GM03348 (cell line): ENCODE results near the gene UBE2J2.
A peak's percentile ranks its signal among the peaks of the same experiment; 100 is the strongest.

ENCODE experiments used
- DNase-seq: peaks from one replicate; pipeline ENCODE4 v3.0.0; 2012; ENCODE audit warnings: low spot score

The UBE2J2 gene

GRCh38 chr1:1239614-1240347 lies 33.9 kb downstream of the UBE2J2 start:
- no peak for DNase-seq

- DNase-seq, result no peak
Measured at GRCh38 chr1:1239227-1239613, 34.4 kb downstream of the UBE2J2 start.

GRCh38 chr1:1238702-1239178 lies 34.9 kb downstream of the UBE2J2 start:
- no peak for DNase-seq

DNA sequence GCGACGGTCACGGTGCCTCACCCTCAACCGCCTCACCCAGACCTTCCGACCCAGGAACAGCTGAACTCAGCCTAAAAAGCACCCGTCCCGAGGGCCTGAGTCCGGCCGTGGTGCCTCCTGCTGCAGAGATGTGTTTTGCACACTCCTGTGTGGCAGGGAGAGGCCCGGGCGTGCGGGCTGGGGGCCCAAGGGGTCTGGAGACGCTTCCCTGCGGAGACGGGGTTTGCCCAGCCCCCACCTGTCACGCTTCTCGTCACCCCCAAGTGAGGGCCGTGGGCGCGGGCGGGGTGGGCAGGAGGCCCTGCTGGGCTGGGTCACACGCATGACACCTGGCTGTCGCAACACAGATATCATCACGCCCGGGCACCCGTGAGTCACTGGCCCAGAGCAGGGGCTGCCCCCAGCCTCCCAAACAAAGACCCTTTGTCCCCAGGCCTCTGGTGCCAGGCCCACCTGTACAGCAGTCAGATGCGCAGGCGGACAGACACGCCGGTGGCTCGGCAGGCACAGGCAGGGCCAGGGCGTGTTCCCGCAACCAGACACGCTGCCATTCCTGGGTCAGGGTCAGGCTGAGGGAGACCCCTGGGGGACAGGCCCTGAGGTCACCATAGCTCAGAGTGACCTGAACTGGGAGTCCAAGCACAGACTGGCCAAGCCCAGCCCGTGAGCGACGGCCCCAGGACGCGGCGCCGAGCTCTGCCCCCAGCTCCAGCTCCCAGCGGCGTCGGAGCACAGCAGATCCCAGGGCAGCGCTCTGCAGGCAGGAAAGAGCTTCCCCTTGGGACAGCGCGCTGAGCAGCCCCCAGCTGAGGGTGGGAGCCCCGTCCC lies 35.6 kb downstream of the UBE2J2 start:
- no peak for DNase-seq

GRCh38 chr1:1236945-1237873 lies 36.4 kb downstream of the UBE2J2 start:
- DNase-seq, result no peak

DNA sequence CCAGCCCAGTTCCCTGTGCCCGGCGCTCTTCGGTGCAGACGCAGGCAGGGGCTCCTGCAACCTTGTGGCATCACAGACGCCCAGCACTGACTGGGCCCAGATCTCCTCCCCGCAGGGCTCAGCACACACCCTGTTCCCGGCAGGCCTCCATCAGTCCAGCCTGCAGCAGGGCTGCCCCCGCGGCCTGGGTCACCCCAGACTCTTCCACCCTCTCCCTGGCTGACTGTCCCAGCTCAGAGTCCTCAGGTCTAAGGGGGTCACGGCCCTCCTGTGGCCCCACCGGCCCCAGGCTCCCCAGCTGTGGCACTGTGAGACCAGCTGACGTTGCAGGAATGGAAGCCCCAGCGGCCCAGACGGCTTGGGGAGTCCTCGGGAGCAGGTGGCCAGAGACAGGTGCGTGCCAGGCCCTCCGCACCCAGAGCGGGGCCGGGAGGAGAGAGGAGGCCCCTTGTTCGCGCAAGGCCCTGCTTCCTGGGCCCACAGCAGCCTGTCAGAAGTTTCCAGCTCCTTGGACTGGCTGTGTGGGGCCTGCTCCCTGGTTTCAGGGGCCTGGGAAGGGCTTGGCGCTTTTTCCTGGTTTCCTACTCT lies 37.4 kb downstream of the UBE2J2 start:
- DNase-seq, result no peak

GRCh38 chr1:1235016-1235744 lies 38.5 kb downstream of the UBE2J2 start:
- no peak for DNase-seq

DNA sequence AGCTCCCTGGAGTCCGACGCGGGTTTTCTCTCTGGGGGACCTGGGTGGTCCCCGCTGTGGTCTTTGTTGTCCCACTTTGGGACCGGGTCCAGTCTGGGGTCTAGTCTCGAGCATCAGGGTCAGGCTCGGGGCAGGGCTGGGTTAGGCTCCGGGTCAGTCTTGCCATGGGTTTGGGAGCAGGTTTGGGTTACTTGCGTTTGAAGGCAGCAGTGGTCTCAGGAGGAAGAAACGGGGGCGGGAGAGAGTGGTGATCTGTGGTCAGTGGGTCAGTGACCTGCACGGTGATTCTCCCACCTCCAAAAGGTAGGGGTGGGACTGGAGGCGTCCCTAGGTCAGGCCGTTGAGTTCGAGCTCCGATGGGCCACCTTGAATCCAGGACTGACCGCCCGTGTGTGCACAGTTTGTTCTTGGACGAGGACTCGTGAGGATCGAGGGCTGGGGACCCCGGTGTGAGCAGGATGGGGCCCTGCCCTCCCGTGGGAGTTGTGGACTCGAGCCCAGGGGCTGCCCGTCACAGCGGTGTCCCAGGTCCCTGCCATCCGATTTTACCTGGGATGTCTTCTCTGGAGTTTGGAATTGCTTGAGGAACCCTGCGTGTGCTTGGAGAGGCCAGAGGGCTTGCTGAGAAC lies 39.4 kb downstream of the UBE2J2 start:
- DNase-seq, result no peak

- DNase-seq, result no peak
Measured at GRCh38 chr1:1233567-1233892, 40.1 kb downstream of the UBE2J2 start.

DNA sequence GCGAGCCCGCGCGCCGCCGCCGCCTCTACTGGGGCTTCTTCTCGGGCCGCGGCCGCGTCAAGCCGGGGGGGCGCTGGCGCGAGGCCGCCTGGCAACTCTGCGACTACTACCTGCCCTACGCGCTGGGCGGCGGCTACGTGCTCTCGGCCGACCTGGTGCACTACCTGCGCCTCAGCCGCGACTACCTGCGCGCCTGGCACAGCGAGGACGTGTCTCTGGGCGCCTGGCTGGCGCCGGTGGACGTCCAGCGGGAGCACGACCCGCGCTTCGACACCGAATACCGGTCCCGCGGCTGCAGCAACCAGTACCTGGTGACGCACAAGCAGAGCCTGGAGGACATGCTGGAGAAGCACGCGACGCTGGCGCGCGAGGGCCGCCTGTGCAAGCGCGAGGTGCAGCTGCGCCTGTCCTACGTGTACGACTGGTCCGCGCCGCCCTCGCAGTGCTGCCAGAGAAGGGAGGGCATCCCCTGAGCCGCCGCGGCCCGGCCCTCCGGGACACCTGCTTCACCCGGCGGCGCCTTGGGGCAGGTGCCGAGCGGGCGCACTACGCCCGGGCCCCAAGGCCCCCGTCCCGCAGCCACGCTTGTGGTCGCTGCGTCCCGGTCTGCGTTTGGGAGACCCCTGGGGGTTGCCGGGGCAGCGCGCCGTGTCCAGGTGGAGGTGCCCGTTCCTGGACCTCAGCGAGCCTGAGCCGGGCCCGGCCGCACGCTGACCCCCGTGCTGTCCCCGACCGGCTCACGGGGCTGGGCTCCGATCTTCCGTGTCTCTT lies 40.7 kb downstream of the UBE2J2 start:
- DNase-seq, result no peak

DNA sequence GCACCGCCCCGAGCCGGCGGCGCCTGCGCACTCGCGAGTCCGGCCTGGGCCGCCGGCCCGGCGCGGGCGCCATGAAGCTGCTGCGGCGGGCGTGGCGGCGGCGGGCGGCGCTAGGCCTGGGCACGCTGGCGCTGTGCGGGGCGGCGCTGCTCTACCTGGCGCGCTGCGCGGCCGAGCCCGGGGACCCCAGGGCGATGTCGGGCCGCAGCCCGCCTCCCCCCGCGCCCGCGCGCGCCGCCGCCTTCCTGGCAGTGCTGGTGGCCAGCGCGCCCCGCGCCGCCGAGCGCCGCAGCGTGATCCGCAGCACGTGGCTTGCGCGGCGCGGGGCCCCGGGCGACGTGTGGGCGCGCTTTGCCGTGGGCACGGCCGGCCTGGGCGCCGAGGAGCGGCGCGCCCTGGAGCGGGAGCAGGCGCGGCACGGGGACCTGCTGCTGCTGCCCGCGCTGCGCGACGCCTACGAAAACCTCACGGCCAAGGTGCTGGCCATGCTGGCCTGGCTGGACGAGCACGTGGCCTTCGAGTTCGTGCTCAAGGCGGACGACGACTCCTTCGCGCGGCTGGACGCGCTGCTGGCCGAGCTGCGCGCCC lies 41.4 kb downstream of the UBE2J2 start, which contains the start of gene B3GALT6:
Gene B3GALT6 (plus strand): TSS at position 30 of the 588 bp plus-strand sequence. CDS start 42 bp downstream, at position 72.
- no peak for DNase-seq

- DNase-seq, result peak; percentile 100
Measured at GRCh38 chr1:1231400-1232207, 42.0 kb downstream of the UBE2J2 start, which contains the start of gene SDF4. SDF4 (minus strand) TSS chr1:1232001; CDS start chr1:1228772, 3,229 bp downstream.

DNA sequence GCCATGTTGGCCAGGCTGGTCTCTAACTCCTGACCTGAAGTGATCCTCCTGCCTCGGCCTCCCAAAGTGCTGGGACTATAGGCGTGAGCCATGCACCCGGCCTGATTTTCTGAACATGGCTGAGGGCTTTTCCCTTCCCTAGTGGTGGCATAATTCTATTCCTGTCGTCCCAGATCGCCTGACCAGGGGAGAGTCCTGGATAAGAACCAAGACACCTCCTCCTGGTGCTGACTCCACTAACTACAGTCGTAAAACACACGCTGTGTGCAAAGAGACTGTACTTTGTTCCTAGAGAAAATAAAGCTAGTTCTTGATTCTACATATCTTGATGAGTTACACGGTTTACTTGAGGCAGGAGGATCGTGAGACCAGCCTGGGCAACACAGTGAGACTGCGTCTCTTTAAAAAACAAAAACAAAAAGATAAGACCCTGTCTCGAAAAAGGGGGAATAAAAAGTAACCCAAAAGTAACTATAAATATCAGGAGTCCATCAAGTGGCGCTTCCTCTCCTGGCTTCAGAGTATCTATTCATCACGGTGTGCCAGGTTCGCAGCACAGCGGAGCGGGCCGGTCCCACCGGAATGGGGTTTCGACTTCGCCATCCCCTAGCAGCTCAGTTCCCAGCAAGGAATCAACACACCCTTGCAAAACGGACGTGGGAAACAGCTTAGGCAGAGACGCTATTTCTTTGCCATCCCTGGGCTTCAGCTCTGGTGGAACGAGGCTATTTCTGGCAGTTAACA lies 42.8 kb downstream of the UBE2J2 start:
- peak; percentile 86 for DNase-seq

DNA sequence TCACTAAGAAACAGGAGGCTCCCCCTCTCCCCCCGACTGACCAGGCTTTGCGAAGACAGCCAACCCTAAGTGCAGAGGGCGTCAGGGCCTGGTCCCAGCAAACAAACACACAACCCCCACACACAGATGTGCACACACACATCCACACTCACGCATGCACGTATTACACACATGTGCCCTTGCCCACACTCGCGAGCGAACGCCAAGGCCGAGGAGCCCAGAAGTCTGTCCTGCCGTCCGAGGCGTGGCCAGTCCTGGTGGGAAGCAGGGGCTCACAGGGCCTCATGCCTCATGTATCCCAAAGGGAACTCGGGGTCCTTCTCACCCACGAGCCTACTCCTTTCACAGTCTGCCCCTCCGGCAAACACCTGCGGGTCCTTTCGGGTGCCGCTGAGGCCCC lies 43.9 kb downstream of the UBE2J2 start:
- no peak for DNase-seq

DNA sequence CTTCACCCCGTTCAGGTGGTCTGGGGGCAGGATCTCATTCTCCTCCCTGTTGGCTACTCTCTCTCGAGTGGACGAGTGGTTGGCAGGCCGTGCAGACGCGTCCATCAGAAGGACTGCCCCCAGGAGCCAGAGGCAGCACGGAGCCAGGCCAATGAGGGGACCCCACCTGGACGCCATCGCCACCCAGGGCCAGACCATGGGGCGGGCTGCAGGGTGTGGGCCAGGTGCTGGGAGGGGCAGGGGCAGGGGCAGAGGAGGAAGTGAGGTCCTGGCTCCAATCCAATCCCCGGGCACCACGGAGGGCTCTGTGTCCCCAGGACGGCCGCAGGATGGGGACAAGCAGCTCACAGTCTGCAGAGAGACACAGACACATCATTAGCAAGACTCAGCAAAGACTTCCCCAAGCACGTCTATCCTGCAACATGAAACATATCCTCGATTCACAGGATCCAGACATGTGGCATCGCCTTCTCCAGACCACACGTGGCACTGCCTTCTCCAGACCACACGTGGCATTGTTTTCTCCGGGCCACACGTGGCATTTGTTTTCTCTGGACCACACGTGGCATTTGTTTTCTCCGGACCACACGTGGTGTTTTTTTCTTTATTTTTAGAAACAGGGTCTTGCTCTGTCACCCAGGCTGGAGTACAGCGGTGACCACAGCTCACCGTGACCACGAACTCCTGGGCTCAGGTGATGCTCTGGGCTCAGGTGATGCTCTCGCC lies 44.9 kb downstream of the UBE2J2 start:
- no peak for DNase-seq

GRCh38 chr1:1228187-1228586 lies 45.5 kb downstream of the UBE2J2 start:
- DNase-seq, result no peak

DNA sequence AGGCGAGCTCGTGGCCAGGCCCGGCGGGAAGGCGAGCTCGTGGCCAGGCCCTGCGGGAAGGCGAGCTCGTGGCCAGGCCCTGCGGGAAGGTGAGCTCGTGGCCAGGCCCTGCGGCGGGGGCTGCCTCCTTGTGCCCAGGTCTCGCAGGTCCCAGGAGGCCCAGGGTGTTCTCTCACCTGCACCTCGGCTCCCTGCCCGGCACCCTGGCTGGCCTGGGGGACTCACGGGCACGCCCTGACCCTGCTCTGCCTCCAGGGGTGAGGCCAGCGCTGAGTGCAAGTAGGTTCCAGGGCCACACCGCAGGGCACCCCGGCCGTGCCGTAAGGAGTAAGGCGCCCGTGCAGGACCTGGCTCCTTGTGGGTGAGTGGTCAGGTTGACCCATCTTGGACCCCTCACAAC lies 46.3 kb downstream of the UBE2J2 start:
- no peak for DNase-seq
